Calu3 (cell line): ENCODE measurements around the gene SLC25A36. TPM values are rescaled to one million over a fixed set of nuclear protein-coding genes. Genes with fewer than 3 reads are reported as not detected.
"Not testable (repeated sequence)": the region's sequence is repeated elsewhere in the genome, so short reads cannot be mapped to it uniquely, and the experiment has no call there.

Experiments
- BruUV-seq: library from RNA; stranded (reverse); fragments of 400-500 nt; replicated peaks from 2 replicates; lab custom pipeline; 2021; lab: Mats Ljungman, UMichigan
- CTCF ChIA-PET: fragments of 300-600 bp; sonication (Branson Sonifier 250); formaldehyde crosslinking; loops from one replicate; lab custom pipeline; 2022; ENCODE audit warnings: antibody characterized with exemption; lab: Charles Lee
- DNase-seq: peaks from one replicate; pipeline ENCODE4 v3.0.0; 2022
- H3K27ac Mint-ChIP-seq: one replicate; pipeline ENCODE4 v1.8.0; 2022; ENCODE audit warnings: mixed read lengths; ENCODE audit not compliant: unreplicated experiment
- H3K27me3 Mint-ChIP-seq: one replicate; pipeline ENCODE4 v1.8.0; 2022; ENCODE audit warnings: mixed read lengths; ENCODE audit not compliant: unreplicated experiment
- H3K36me3 Mint-ChIP-seq: one replicate; pipeline ENCODE4 v1.8.0; 2022; ENCODE audit warnings: mild to moderate bottlenecking, moderate library complexity, mixed read lengths; ENCODE audit not compliant: insufficient read depth, unreplicated experiment
- H3K4me1 Mint-ChIP-seq: one replicate; pipeline ENCODE4 v1.8.0; 2022; ENCODE audit warnings: mild to moderate bottlenecking, low read depth, mixed read lengths; ENCODE audit not compliant: unreplicated experiment
- H3K4me3 Mint-ChIP-seq: one replicate; pipeline ENCODE4 v1.8.0; 2022; ENCODE audit warnings: mild to moderate bottlenecking, low read depth, moderate library complexity, mixed read lengths; ENCODE audit not compliant: unreplicated experiment
- H3K9me3 Mint-ChIP-seq: one replicate; pipeline ENCODE4 v1.8.0; 2022; ENCODE audit warnings: low read depth, mixed read lengths; ENCODE audit not compliant: unreplicated experiment
- CTCF ChIP-seq: fragments of 200-600 bp; IDR thresholded peaks from one replicate; pipeline ENCODE4 v1.8.0; 2022; ENCODE audit warnings: antibody characterized with exemption; ENCODE audit not compliant: unreplicated experiment
- intact Hi-C: fragments of 100-400 bp; cut with micrococcal nuclease; formaldehyde crosslinking; loops from one replicate; pipeline ENCODE4 v1.10.0; 2022; ENCODE audit not compliant: unreplicated experiment
- total RNA-seq: library from RNA; stranded (reverse); gene quantifications from 2 replicates; pipeline ENCODE4 v1.2.3, GENCODE V29; 2022

Gene SLC25A36
- total RNA-seq, 1 experiment from 2014 or later, result 114 TPM

- no peak for TF ChIP-seq CTCF
- H3K4me3 Mint-ChIP-seq, result no peak overlapping the region
- H3K27me3 Mint-ChIP-seq, result peaks cover 67% of the 10 kb centered on the region
- H3K27ac Mint-ChIP-seq, result no peak overlapping the region
- CTCF ChIA-PET, result interaction anchor here (0.6 to 0.7 kb wide), 2 partner anchors 16 to 797 kb away, joined by 3 to 4 read pairs; no protein-coding TSS in a partner anchor
- H3K4me1 Mint-ChIP-seq, result no peaks in the 10 kb centered on the region
- BruUV-seq, result no TSS peak
- no peaks in the 10 kb centered on the region for H3K36me3 Mint-ChIP-seq
- no peak for DNase-seq
- intact Hi-C loops, result no loop called here
- H3K9me3 Mint-ChIP-seq, result no peaks in the 10 kb centered on the region
Observed at GRCh38 chr3:141015481-141015880, 73.8 kb downstream of the SLC25A36 start.

- H3K27ac Mint-ChIP-seq, intact Hi-C loops, H3K9me3 Mint-ChIP-seq, DNase-seq, H3K36me3 Mint-ChIP-seq, H3K4me3 Mint-ChIP-seq, H3K4me1 Mint-ChIP-seq, BruUV-seq: not testable (repeated sequence)
- peaks cover 45% of the 10 kb centered on the region for H3K27me3 Mint-ChIP-seq
- CTCF ChIA-PET, result interaction anchor here (0.6 to 0.7 kb wide), 3 partner anchors 67 to 215 kb away, joined by 3 to 5 read pairs (median 3); no protein-coding TSS in a partner anchor
Observed at GRCh38 chr3:141017366-141018322, 76.0 kb downstream of the SLC25A36 start.

- no TSS peak for BruUV-seq
- no peaks in the 10 kb centered on the region for H3K4me1 Mint-ChIP-seq
- peaks cover 37% of the 10 kb centered on the region for H3K27me3 Mint-ChIP-seq
- CTCF ChIA-PET, result no interaction called here
- no peaks in the 10 kb centered on the region for H3K36me3 Mint-ChIP-seq
- DNase-seq, result no peak
- TF ChIP-seq CTCF, result no peak
- no peaks in the 10 kb centered on the region for H3K9me3 Mint-ChIP-seq
- H3K4me3 Mint-ChIP-seq, result no peak overlapping the region
- H3K27ac Mint-ChIP-seq, result no peak overlapping the region
- intact Hi-C loops, result no loop called here
Observed at GRCh38 chr3:141019244-141019643, 77.6 kb downstream of the SLC25A36 start.

GRCh38 chr3:141020143-141020830, 78.7 kb downstream of the SLC25A36 start:
- Mint-ChIP-seq H3K36me3 (no peaks in the 10 kb centered on the region), H3K27me3 (peaks cover 32% of the 10 kb centered on the region), H3K27ac (no peak overlapping the region), H3K4me1 (no peaks in the 10 kb centered on the region), H3K4me3 (no peak overlapping the region), H3K9me3 (no peaks in the 10 kb centered on the region)
- CTCF ChIA-PET, result no interaction called here
- intact Hi-C loops, result no loop called here
- BruUV-seq, result no TSS peak
- TF ChIP-seq CTCF, result no peak
- no peak for DNase-seq
